ENCODE data around the gene ARHGEF37.

GRCh38 chr5:149645236-149645635 is 63.9 kb downstream of the ARHGEF37 start:
- TF ChIP-seq YY1 (IDR thresholded peaks at IDR 0.05; ENCODE audit: low read depth) (no peak), TAF1 (IDR thresholded peaks at IDR 0.05; ENCODE audit: low read depth) (no peak), ZBTB7A (IDR thresholded peaks at IDR 0.05; ENCODE audit: low read depth) (no peak), EP300 (IDR thresholded peaks at IDR 0.05; ENCODE audit: borderline replicate concordance) (no peak)
- TF ChIP-seq, protein P1, sequence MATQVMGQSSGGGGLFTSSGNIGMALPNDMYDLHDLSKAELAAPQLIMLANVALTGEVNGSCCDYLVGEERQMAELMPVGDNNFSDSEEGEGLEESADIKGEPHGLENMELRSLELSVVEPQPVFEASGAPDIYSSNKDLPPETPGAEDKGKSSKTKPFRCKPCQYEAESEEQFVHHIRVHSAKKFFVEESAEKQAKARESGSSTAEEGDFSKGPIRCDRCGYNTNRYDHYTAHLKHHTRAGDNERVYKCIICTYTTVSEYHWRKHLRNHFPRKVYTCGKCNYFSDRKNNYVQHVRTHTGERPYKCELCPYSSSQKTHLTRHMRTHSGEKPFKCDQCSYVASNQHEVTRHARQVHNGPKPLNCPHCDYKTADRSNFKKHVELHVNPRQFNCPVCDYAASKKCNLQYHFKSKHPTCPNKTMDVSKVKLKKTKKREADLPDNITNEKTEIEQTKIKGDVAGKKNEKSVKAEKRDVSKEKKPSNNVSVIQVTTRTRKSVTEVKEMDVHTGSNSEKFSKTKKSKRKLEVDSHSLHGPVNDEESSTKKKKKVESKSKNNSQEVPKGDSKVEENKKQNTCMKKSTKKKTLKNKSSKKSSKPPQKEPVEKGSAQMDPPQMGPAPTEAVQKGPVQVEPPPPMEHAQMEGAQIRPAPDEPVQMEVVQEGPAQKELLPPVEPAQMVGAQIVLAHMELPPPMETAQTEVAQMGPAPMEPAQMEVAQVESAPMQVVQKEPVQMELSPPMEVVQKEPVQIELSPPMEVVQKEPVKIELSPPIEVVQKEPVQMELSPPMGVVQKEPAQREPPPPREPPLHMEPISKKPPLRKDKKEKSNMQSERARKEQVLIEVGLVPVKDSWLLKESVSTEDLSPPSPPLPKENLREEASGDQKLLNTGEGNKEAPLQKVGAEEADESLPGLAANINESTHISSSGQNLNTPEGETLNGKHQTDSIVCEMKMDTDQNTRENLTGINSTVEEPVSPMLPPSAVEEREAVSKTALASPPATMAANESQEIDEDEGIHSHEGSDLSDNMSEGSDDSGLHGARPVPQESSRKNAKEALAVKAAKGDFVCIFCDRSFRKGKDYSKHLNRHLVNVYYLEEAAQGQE (IDR thresholded peaks at IDR 0.05; ENCODE audit: low read depth): no peak
- TF ChIP-seq, protein P2, sequence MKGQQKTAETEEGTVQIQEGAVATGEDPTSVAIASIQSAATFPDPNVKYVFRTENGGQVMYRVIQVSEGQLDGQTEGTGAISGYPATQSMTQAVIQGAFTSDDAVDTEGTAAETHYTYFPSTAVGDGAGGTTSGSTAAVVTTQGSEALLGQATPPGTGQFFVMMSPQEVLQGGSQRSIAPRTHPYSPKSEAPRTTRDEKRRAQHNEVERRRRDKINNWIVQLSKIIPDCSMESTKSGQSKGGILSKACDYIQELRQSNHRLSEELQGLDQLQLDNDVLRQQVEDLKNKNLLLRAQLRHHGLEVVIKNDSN (IDR thresholded peaks at IDR 0.05): no peak

All from Ishikawa (cell line).